Endothelial cell of umbilical vein (primary cell): Measurements from ENCODE around the gene DIAPH3. TPM values are rescaled to one million over a fixed set of nuclear protein-coding genes. Genes with fewer than 3 reads are reported as not detected.

ENCODE experiments used
- BruUV-seq: library from RNA; stranded (reverse); fragments of 400-500 nt; replicated peaks from 2 replicates; lab custom pipeline; 2021; lab: Mats Ljungman, UMichigan
- CTCF ChIA-PET: fragments of 300-600, 350-600 bp; sonication (Branson Sonifier 250); formaldehyde crosslinking; loops from one replicate; lab custom pipeline; 2021; ENCODE audit warnings: antibody characterized with exemption, inconsistent platforms; lab: Charles Lee
- POLR2A ChIA-PET: fragments of 300-600, 350-600 bp; sonication (Branson Sonifier 250); formaldehyde crosslinking; loops from one replicate; lab custom pipeline; 2021; ENCODE audit warnings: antibody characterized with exemption, inconsistent platforms; lab: Charles Lee
- DNase-seq: peaks from one replicate; pipeline ENCODE4 v3.0.0-alpha.2; 2011; ENCODE audit warnings: low read depth, low spot score
- FAIRE-seq: peaks from 2 replicates; lab custom pipeline; 2011; peaks lifted over from hg19 to GRCh38; lab: Jason Lieb, UNC
- H2AFZ ChIP-seq: 2 replicates; pipeline ENCODE4 v1.6.0; 2012; ENCODE audit warnings: low read depth, low read length, control low read depth, inconsistent platforms
- H3K27ac ChIP-seq: 2 replicates; pipeline ENCODE4 v1.5.1; 2011; ENCODE audit warnings: low read depth, mild to moderate bottlenecking, control low read depth, low read length, moderate library complexity; ENCODE audit not compliant: insufficient read depth
- H3K27me3 ChIP-seq, 2 experiments: 2 replicates each; pipeline versions ENCODE4 v1.6.0 to v1.6.1; 2011; ENCODE audit warnings: low read length in 2 of 2, mixed read lengths in 1 of 2; ENCODE audit not compliant: control insufficient read depth in 2 of 2, insufficient read depth in 2 of 2
- H3K36me3 ChIP-seq, 2 experiments: 2 replicates in 1 of 2; 3 replicates in 1 of 2; pipeline ENCODE4 v1.5.1; 2011; ENCODE audit warnings: low read length in 2 of 2, mild to moderate bottlenecking in 1 of 2, moderate library complexity in 1 of 2; ENCODE audit not compliant: control insufficient read depth in 2 of 2, insufficient read depth in 2 of 2; ENCODE audit errors: extremely low read depth in 1 of 2
- H3K4me1 ChIP-seq: 3 replicates; pipeline ENCODE4 v1.5.1; 2011; ENCODE audit warnings: mild to moderate bottlenecking, low read length; ENCODE audit not compliant: control insufficient read depth, insufficient read depth; ENCODE audit errors: extremely low read depth
- H3K4me2 ChIP-seq: 2 replicates; pipeline ENCODE4 v1.6.1; 2011; ENCODE audit warnings: low read length, control low read depth, mixed read lengths; ENCODE audit not compliant: insufficient read depth
- H3K4me3 ChIP-seq, 3 experiments: fragments of 200-600 bp in 1 of 3; sonication (generic), shearing (Covaris generic) in 1 of 3; replicated peaks in 1 of 3; 2 replicates each; pipeline ENCODE4 v1.5.1; 2011 to 2016; ENCODE audit warnings: control low read depth in 3 of 3, low read length in 3 of 3, mild to moderate bottlenecking in 2 of 3, inconsistent platforms in 1 of 3, low read depth in 1 of 3, moderate library complexity in 1 of 3; ENCODE audit not compliant: insufficient read depth in 1 of 3
- H3K79me2 ChIP-seq: 2 replicates; pipeline ENCODE4 v1.6.0; 2012; ENCODE audit warnings: low read length, inconsistent platforms; ENCODE audit not compliant: control insufficient read depth, insufficient read depth
- H3K9ac ChIP-seq: replicated peaks from 2 replicates; pipeline ENCODE3; 2011; ENCODE audit warnings: low read length, control low read depth; ENCODE audit not compliant: insufficient read depth; ENCODE audit errors: extremely low read depth
- H3K9me1 ChIP-seq: replicated peaks from 3 replicates; pipeline ENCODE4 v1.6.0; 2011; ENCODE audit warnings: mild to moderate bottlenecking, low read length; ENCODE audit not compliant: control insufficient read depth, insufficient read depth; ENCODE audit errors: extremely low read depth
- H3K9me3 ChIP-seq: replicated peaks from 2 replicates; pipeline ENCODE4 v1.5.1; 2012; ENCODE audit warnings: low read length, inconsistent platforms; ENCODE audit not compliant: control insufficient read depth, insufficient read depth
- H4K20me1 ChIP-seq: replicated peaks from 2 replicates; pipeline ENCODE3; 2011; ENCODE audit warnings: mild to moderate bottlenecking, low read length; ENCODE audit not compliant: control insufficient read depth, insufficient read depth; ENCODE audit errors: extremely low read depth
- EZH2 ChIP-seq: IDR thresholded peaks from 2 replicates; pipeline ENCODE4 v1.6.1; 2012; ENCODE audit warnings: borderline replicate concordance, low read depth, mild to moderate bottlenecking, moderate library complexity, low read length, inconsistent platforms; ENCODE audit not compliant: severe bottlenecking
- FOS ChIP-seq: IDR thresholded peaks from 2 replicates; pipeline ENCODE4 v1.6.1; 2011; ENCODE audit warnings: mild to moderate bottlenecking, low read length, moderate library complexity, borderline replicate concordance; ENCODE audit not compliant: insufficient read depth
- GATA2 ChIP-seq: IDR thresholded peaks from 2 replicates; pipeline ENCODE4 v1.7.0; 2011; ENCODE audit warnings: low read depth, mild to moderate bottlenecking, moderate library complexity, mixed read lengths, low read length; ENCODE audit not compliant: insufficient read length, insufficient read depth
- JUN ChIP-seq: IDR thresholded peaks from 2 replicates; pipeline ENCODE4 v1.6.1; 2011; ENCODE audit warnings: borderline replicate concordance, low read depth; ENCODE audit not compliant: insufficient read length, insufficient read depth
- MYC ChIP-seq: IDR thresholded peaks from one replicate; pipeline ENCODE4 v1.6.1; 2011; ENCODE audit warnings: mild to moderate bottlenecking, low read depth, low read length
- POLR2A ChIP-seq: IDR thresholded peaks from 2 replicates; pipeline ENCODE4 v1.6.1; 2012; ENCODE audit warnings: low read depth, mild to moderate bottlenecking, control low read depth, low read length
- POLR2AphosphoS5 ChIP-seq: IDR thresholded peaks from 2 replicates; pipeline ENCODE4 v1.6.1; 2012; ENCODE audit warnings: low read depth, mild to moderate bottlenecking, control low read depth, low read length, moderate library complexity; ENCODE audit not compliant: insufficient read depth
- dilution Hi-C: fragments of 300-500 bp; cut with MboI; formaldehyde crosslinking; loops from one replicate; pipeline ENCODE4 v1.15.0; 2019; ENCODE audit warnings: low sequenced_read_pairs; ENCODE audit not compliant: extremely low pct_ligation_motif_present
- intact Hi-C: fragments of 100-400 bp; cut with micrococcal nuclease; formaldehyde crosslinking; loops from one replicate; pipeline ENCODE4 v1.10.0; 2022
- polyA plus RNA-seq, 4 experiments: library from polyadenylated mRNA; depleted of rRNA in 3 of 4; stranded (reverse) in 3 of 4; unstranded in 1 of 4; fragments of >200 nt; gene quantifications; 2 replicates each; pipeline versions ENCODE4 v1.2.1 to v1.2.3, GENCODE V29; 2011 to 2012; ENCODE audit warnings: missing spikeins in 1 of 4
- total RNA-seq: library from RNA; stranded (reverse); gene quantifications from 2 replicates; pipeline ENCODE4 v1.2.3, GENCODE V29; 2021
- TF ChIP-seq, protein P1 (sequence below): IDR thresholded peaks from 2 replicates; pipeline ENCODE4 v1.6.1; 2011; ENCODE audit not compliant: insufficient read depth, insufficient read length
- TF ChIP-seq, protein P2 (sequence below), 2 donors: IDR thresholded peaks; 1 replicate in 1 of 2; 2 replicates in 1 of 2; pipeline ENCODE4 v1.5.1; 2011; ENCODE audit warnings: low read length in 2 of 2, mild to moderate bottlenecking in 2 of 2, moderate library complexity in 2 of 2, control low read depth in 1 of 2, inconsistent platforms in 1 of 2, low read depth in 1 of 2; ENCODE audit not compliant: insufficient read depth in 1 of 2; ENCODE audit errors: extremely low read depth in 1 of 2

The DIAPH3 gene
- total and polyA plus RNA-seq, 2 donors (not counting 3 experiments of a cell fraction or from before 2014, with no cell fraction given): 9.9 to 44.0 TPM

DNA sequence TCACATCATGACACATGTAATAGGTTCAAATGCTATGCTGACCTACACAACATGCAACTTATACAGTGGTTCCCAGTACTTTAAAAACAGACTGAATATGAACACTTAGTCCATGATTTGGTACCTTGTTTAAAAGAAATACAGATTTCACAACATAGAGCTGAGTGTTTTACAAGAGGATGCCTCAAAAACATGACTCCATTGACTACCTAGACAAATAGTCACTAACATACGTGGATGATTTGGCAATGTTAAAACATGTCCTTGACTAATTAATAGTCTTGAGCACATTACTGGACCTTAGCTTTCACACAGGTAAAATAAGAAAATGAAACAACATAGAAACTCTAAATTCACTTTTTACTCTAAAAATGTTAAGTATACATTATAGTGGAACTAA is 300.1 kb downstream of the DIAPH3 start:
- BruUV-seq: no TSS peak
- Histone ChIP-seq H3K79me2 (no peaks in the 10 kb centered on the region), H3K9ac (no peak overlapping the region), H3K9me1 (peaks cover 2% of the 10 kb centered on the region), H3K27me3 (no peaks in the 10 kb centered on the region), H3K4me1 (peaks cover 15% of the 10 kb centered on the region), H3K9me3 (no peaks in the 10 kb centered on the region), H3K36me3 (no peaks in the 10 kb centered on the region), H4K20me1 (no peaks in the 10 kb centered on the region), H3K27ac (no peak overlapping the region), H3K4me3 (no peak overlapping the region), H3K4me2 (no peak overlapping the region), H2AFZ (no peak overlapping the region)
- dilution Hi-C loops (no loop called here), intact Hi-C loops (no loop called here)
- FAIRE-seq: no peak
- TF ChIP-seq EZH2 (no peak), POLR2A (no peak), JUN (no peak), GATA2 (no peak), MYC (no peak), POLR2AphosphoS5 (no peak), FOS (no peak)
- TF ChIP-seq, protein P1, sequence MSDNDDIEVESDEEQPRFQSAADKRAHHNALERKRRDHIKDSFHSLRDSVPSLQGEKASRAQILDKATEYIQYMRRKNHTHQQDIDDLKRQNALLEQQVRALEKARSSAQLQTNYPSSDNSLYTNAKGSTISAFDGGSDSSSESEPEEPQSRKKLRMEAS: no peak
- TF ChIP-seq, protein P2, sequence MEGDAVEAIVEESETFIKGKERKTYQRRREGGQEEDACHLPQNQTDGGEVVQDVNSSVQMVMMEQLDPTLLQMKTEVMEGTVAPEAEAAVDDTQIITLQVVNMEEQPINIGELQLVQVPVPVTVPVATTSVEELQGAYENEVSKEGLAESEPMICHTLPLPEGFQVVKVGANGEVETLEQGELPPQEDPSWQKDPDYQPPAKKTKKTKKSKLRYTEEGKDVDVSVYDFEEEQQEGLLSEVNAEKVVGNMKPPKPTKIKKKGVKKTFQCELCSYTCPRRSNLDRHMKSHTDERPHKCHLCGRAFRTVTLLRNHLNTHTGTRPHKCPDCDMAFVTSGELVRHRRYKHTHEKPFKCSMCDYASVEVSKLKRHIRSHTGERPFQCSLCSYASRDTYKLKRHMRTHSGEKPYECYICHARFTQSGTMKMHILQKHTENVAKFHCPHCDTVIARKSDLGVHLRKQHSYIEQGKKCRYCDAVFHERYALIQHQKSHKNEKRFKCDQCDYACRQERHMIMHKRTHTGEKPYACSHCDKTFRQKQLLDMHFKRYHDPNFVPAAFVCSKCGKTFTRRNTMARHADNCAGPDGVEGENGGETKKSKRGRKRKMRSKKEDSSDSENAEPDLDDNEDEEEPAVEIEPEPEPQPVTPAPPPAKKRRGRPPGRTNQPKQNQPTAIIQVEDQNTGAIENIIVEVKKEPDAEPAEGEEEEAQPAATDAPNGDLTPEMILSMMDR (IDR thresholded peaks at IDR 0.05; ENCODE audit: extremely low read depth in 1 of 2, insufficient read depth in 1 of 2, low read depth in 1 of 2, low read length in 2 of 2): no peak
- no peak for DNase-seq
- CTCF ChIA-PET: no interaction called here
- POLR2A ChIA-PET: no interaction called here
